Keratinocyte (primary cell): ENCODE measurements around the gene NELL2. TPM values are rescaled to one million over a fixed set of nuclear protein-coding genes. Genes with fewer than 3 reads are reported as not detected.

Source experiments
- DNase-seq: peaks from one replicate; pipeline ENCODE4 v3.0.0-alpha.2; 2011; ENCODE audit warnings: low read depth, missing footprints, low spot score
- FAIRE-seq: peaks from 2 replicates; lab custom pipeline; 2011; peaks lifted over from hg19 to GRCh38; lab: Jason Lieb, UNC
- H2AFZ ChIP-seq: 2 replicates; pipeline ENCODE4 v1.6.0; 2012; ENCODE audit warnings: low read length, control low read depth, inconsistent platforms; ENCODE audit not compliant: control insufficient read depth
- H3K27ac ChIP-seq: 2 replicates; pipeline ENCODE4 v1.5.1; 2011; ENCODE audit warnings: low read length; ENCODE audit not compliant: control insufficient read depth, insufficient read depth
- H3K27me3 ChIP-seq: 3 replicates; pipeline ENCODE4 v1.6.0; 2011; ENCODE audit warnings: low read length; ENCODE audit not compliant: control insufficient read depth, insufficient read depth; ENCODE audit errors: extremely low read depth
- H3K36me3 ChIP-seq, 2 experiments: 2 replicates in 1 of 2; 3 replicates in 1 of 2; pipeline ENCODE4 v1.5.1; 2011; ENCODE audit warnings: low read length in 2 of 2, mild to moderate bottlenecking in 1 of 2; ENCODE audit not compliant: control insufficient read depth in 2 of 2, insufficient read depth in 2 of 2; ENCODE audit errors: extremely low read depth in 1 of 2
- H3K4me1 ChIP-seq: 3 replicates; pipeline ENCODE4 v1.5.1; 2011; ENCODE audit warnings: low read length; ENCODE audit not compliant: control insufficient read depth, insufficient read depth; ENCODE audit errors: extremely low read depth
- H3K4me2 ChIP-seq: 3 replicates; pipeline ENCODE4 v1.6.0; 2011; ENCODE audit warnings: low read depth, low read length; ENCODE audit not compliant: control insufficient read depth, insufficient read depth; ENCODE audit errors: extremely low read depth
- H3K4me3 ChIP-seq, 3 experiments: fragments of 200-600 bp in 1 of 3; sonication (generic) in 1 of 3; 2 replicates in 2 of 3; 3 replicates in 1 of 3; pipeline ENCODE4 v1.5.1; 2011 to 2016; ENCODE audit warnings: low read length in 3 of 3, mild to moderate bottlenecking in 3 of 3, control low read depth in 2 of 3, inconsistent platforms in 1 of 3, low read depth in 1 of 3, mixed read lengths in 1 of 3, mixed run types in 1 of 3, moderate library complexity in 1 of 3; ENCODE audit not compliant: control insufficient read depth in 2 of 3, insufficient read depth in 2 of 3; ENCODE audit errors: extremely low read depth in 1 of 3
- H3K79me2 ChIP-seq: 2 replicates; pipeline ENCODE4 v1.6.0; 2012; ENCODE audit warnings: low read length; ENCODE audit not compliant: control insufficient read depth, insufficient read depth
- H3K9ac ChIP-seq: 3 replicates; pipeline ENCODE4 v1.6.0; 2011; ENCODE audit warnings: low read length; ENCODE audit not compliant: control insufficient read depth, insufficient read depth; ENCODE audit errors: extremely low read depth
- H3K9me1 ChIP-seq: 3 replicates; pipeline ENCODE4 v1.6.0; 2011; ENCODE audit warnings: low read length; ENCODE audit not compliant: control insufficient read depth, insufficient read depth; ENCODE audit errors: extremely low read depth
- H3K9me3 ChIP-seq: 2 replicates; pipeline ENCODE4 v1.5.1; 2012; ENCODE audit warnings: low read depth, low read length; ENCODE audit not compliant: control insufficient read depth
- H4K20me1 ChIP-seq: 3 replicates; pipeline ENCODE4 v1.6.0; 2011; ENCODE audit warnings: low read length; ENCODE audit not compliant: control insufficient read depth, insufficient read depth; ENCODE audit errors: extremely low read depth
- EZH2 ChIP-seq: IDR thresholded peaks from one replicate; pipeline ENCODE4 v1.6.1; 2012; ENCODE audit warnings: inconsistent platforms, mild to moderate bottlenecking, low read length, moderate library complexity
- dilution Hi-C: fragments of 300-500 bp; cut with MboI; formaldehyde crosslinking; loops from one replicate; pipeline ENCODE4 v1.7.0; 2020; ENCODE audit warnings: low sequenced_read_pairs; ENCODE audit not compliant: extremely low pct_ligation_motif_present
- polyA plus RNA-seq, 5 experiments: library from polyadenylated mRNA; depleted of rRNA in 3 of 5; stranded (reverse) in 3 of 5; stranded (forward) in 1 of 5; unstranded in 1 of 5; fragments of >200 nt; gene quantifications; 1 replicate in 1 of 5; 2 replicates in 3 of 5; 3 replicates in 1 of 5; pipeline versions ENCODE4 v1.2.1 to v1.2.3, GENCODE V29; 2011 to 2012; ENCODE audit warnings: missing spikeins in 2 of 5, low read depth in 1 of 5, low replicate concordance in 1 of 5
- TF ChIP-seq, protein P1 (sequence below), 3 experiments: IDR thresholded peaks in 1 of 3; conservative IDR thresholded peaks in 1 of 3; optimal IDR thresholded peaks in 1 of 3; 2 replicates in 2 of 3; 3 replicates in 1 of 3; pipeline versions ENCODE3 to v1.5.1; 2011; ENCODE audit warnings: low read length in 3 of 3, mild to moderate bottlenecking in 3 of 3, moderate library complexity in 2 of 3, control low read depth in 1 of 3, inconsistent platforms in 1 of 3; ENCODE audit not compliant: insufficient read depth in 2 of 3; ENCODE audit errors: extremely low read depth in 1 of 3

The NELL2 gene
- polyA plus RNA-seq, 1 donor (not counting 4 experiments of a cell fraction or from before 2014, with no cell fraction given): 0.58 TPM

DNA sequence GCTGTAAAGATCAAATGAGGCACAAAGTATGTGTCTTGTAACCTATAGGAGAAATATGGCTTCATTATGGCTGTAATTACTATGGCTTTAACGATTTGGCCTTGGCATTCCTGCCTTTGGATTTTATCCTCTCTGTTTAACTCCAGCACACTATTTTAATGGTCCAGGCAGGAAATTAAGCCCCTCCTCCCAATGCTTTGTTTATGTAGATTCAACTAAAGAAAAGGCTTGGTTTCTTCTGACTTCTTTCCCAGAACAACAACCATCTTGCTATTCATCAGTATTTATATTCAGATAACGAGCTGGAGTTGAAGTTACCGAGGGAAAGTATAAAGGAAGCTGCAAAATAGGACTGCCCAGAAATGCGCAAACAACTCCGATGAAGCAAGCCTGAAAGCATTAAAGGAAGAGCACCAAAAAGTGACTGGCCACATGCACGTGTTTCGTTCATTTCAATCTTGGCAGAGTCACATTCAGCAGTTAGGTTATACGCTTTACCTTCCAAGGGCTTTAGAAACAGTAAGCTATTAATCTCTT is 104.6 kb downstream of the NELL2 start:
- H3K9me3 ChIP-seq: no peaks in the 10 kb centered on the region
- H3K9me1 ChIP-seq: no peaks in the 10 kb centered on the region
- H4K20me1 ChIP-seq: no peaks in the 10 kb centered on the region
- TF ChIP-seq EZH2: no peak
- TF ChIP-seq, protein P1, sequence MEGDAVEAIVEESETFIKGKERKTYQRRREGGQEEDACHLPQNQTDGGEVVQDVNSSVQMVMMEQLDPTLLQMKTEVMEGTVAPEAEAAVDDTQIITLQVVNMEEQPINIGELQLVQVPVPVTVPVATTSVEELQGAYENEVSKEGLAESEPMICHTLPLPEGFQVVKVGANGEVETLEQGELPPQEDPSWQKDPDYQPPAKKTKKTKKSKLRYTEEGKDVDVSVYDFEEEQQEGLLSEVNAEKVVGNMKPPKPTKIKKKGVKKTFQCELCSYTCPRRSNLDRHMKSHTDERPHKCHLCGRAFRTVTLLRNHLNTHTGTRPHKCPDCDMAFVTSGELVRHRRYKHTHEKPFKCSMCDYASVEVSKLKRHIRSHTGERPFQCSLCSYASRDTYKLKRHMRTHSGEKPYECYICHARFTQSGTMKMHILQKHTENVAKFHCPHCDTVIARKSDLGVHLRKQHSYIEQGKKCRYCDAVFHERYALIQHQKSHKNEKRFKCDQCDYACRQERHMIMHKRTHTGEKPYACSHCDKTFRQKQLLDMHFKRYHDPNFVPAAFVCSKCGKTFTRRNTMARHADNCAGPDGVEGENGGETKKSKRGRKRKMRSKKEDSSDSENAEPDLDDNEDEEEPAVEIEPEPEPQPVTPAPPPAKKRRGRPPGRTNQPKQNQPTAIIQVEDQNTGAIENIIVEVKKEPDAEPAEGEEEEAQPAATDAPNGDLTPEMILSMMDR (optimal IDR thresholded peaks at IDR 0.05 in 1 of 3, IDR thresholded peaks at IDR 0.05 in 1 of 3, conservative IDR thresholded peaks at IDR 0.05 in 1 of 3; ENCODE audit: extremely low read depth in 1 of 3, insufficient read depth in 2 of 3, low read length in 3 of 3): no peak
- H3K4me2 ChIP-seq: no peak overlapping the region
- DNase-seq (no peak), FAIRE-seq (no peak)
- no peak overlapping the region for H3K4me3 ChIP-seq
- H3K27ac ChIP-seq: no peak overlapping the region
- no peaks in the 10 kb centered on the region for H3K36me3 ChIP-seq
- no peak overlapping the region for H2AFZ ChIP-seq
- no peaks in the 10 kb centered on the region for H3K79me2 ChIP-seq
- no peaks in the 10 kb centered on the region for H3K4me1 ChIP-seq
- H3K27me3 ChIP-seq: no peaks in the 10 kb centered on the region
- dilution Hi-C loops: no loop called here
- H3K9ac ChIP-seq: no peak overlapping the region

- no peak for TF ChIP-seq EZH2
- TF ChIP-seq, protein P1 (optimal IDR thresholded peaks at IDR 0.05 in 1 of 3, IDR thresholded peaks at IDR 0.05 in 1 of 3, conservative IDR thresholded peaks at IDR 0.05 in 1 of 3; ENCODE audit: extremely low read depth in 1 of 3, insufficient read depth in 2 of 3, low read length in 3 of 3): no peak
These were observed 110.3 kb downstream of the NELL2 start for GRCh38 chr12:44765796-44766195.

More at GRCh38 chr12:44765796-44766195, 110.3 kb downstream of the NELL2 start:
- Histone ChIP-seq H3K36me3 (no peaks in the 10 kb centered on the region), H3K9me1 (no peaks in the 10 kb centered on the region), H3K79me2 (no peaks in the 10 kb centered on the region), H3K4me2 (no peak overlapping the region), H3K27ac (no peak overlapping the region), H3K4me3 (no peak overlapping the region), H4K20me1 (no peaks in the 10 kb centered on the region), H3K27me3 (no peaks in the 10 kb centered on the region), H3K4me1 (no peaks in the 10 kb centered on the region), H2AFZ (no peak overlapping the region), H3K9me3 (no peaks in the 10 kb centered on the region), H3K9ac (no peak overlapping the region)
- dilution Hi-C loops: no loop called here
- DNase-seq (no peak), FAIRE-seq (no peak)
